Measurements from ENCODE around the gene CDKN2A. TPM values are rescaled to one million over a fixed set of nuclear protein-coding genes. Genes with fewer than 3 reads are reported as not detected.

Gene CDKN2A
- polyA plus RNA-seq, 1 donor (not counting 4 experiments of a cell fraction or from before 2014, with no cell fraction given): 65.3 TPM

DNA sequence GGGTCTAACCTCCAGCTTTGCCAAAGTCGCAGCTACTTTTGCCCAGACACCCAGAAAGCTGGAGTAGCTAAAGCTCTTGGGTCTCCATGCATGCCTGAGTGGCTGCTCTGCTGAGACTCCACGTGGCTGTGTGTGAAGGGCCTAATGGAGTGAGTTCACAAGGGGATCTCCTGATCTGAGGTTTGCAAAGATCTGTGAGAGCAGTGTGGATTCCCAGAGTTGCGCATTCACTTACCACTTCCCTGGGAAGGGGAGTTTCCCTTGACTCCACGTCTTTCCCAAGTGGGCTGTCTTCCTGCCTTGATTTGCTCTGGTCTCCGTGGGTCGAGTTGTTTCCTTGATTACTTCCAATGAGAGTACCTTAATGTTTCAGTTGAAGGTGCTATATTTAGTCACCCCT lies 32.5 kb upstream of the CDKN2A start:
- no peak for FAIRE-seq
- TF ChIP-seq, protein P1, sequence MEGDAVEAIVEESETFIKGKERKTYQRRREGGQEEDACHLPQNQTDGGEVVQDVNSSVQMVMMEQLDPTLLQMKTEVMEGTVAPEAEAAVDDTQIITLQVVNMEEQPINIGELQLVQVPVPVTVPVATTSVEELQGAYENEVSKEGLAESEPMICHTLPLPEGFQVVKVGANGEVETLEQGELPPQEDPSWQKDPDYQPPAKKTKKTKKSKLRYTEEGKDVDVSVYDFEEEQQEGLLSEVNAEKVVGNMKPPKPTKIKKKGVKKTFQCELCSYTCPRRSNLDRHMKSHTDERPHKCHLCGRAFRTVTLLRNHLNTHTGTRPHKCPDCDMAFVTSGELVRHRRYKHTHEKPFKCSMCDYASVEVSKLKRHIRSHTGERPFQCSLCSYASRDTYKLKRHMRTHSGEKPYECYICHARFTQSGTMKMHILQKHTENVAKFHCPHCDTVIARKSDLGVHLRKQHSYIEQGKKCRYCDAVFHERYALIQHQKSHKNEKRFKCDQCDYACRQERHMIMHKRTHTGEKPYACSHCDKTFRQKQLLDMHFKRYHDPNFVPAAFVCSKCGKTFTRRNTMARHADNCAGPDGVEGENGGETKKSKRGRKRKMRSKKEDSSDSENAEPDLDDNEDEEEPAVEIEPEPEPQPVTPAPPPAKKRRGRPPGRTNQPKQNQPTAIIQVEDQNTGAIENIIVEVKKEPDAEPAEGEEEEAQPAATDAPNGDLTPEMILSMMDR (optimal IDR thresholded peaks at IDR 0.05 in 1 of 3, IDR thresholded peaks at IDR 0.05 in 1 of 3, conservative IDR thresholded peaks at IDR 0.05 in 1 of 3; ENCODE audit: extremely low read depth in 1 of 3, insufficient read depth in 2 of 3, low read length in 3 of 3): no peak
- TF ChIP-seq EZH2 (IDR thresholded peaks at IDR 0.05; ENCODE audit: low read length): no peak
- no peaks in the 10 kb centered on the region for H3K9me1 ChIP-seq (ENCODE audit: control insufficient read depth, extremely low read depth, insufficient read depth, low read length)

DNA sequence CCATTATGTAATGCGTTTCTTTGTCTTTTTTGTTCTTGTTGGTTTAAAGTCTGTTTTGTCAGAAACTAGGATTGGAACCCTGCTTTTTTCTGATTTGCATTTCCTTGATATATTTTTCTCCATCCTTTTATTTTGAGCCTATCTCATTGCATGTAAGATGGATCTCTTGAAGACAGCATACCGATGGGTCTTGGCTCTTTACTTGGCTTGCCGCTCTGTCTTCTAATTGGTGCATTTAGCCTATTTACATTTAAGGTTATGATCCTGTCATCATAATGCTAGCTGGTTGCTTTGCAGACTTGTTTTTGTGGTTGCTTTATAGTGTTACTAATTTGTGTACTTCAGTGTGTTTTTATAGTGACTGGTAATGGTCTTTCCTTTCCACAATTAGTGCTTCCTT lies 28.2 kb upstream of the CDKN2A start:
- TF ChIP-seq, protein P1 (optimal IDR thresholded peaks at IDR 0.05 in 1 of 3, IDR thresholded peaks at IDR 0.05 in 1 of 3, conservative IDR thresholded peaks at IDR 0.05 in 1 of 3; ENCODE audit: extremely low read depth in 1 of 3, insufficient read depth in 2 of 3, low read length in 3 of 3): no peak
- TF ChIP-seq EZH2 (IDR thresholded peaks at IDR 0.05; ENCODE audit: low read length): no peak
- FAIRE-seq: no peak
- no peak for DNase-seq (ENCODE audit: low read depth, low spot score)
- H3K27me3 ChIP-seq (ENCODE audit: control insufficient read depth, extremely low read depth, insufficient read depth, low read length): no peaks in the 10 kb centered on the region
- H3K9me1 ChIP-seq (ENCODE audit: control insufficient read depth, extremely low read depth, insufficient read depth, low read length): no peaks in the 10 kb centered on the region
- H3K79me2 ChIP-seq (ENCODE audit: control insufficient read depth, insufficient read depth, low read length): no peaks in the 10 kb centered on the region
- H3K4me2 ChIP-seq (ENCODE audit: control insufficient read depth, extremely low read depth, insufficient read depth, low read depth, low read length): no peak overlapping the region
- no peak overlapping the region for H3K9ac ChIP-seq (ENCODE audit: control insufficient read depth, extremely low read depth, insufficient read depth, low read length)
- no peaks in the 10 kb centered on the region for H3K9me3 ChIP-seq (ENCODE audit: control insufficient read depth, low read depth, low read length)
- no peak overlapping the region for H3K4me3 ChIP-seq (ENCODE audit: control insufficient read depth in 2 of 3, extremely low read depth in 1 of 3, insufficient read depth in 2 of 3, low read depth in 1 of 3, low read length in 3 of 3)
- no peak overlapping the region for H2AFZ ChIP-seq (ENCODE audit: control insufficient read depth, low read length)
- dilution Hi-C loops (cut with MboI; ENCODE audit: extremely low pct_ligation_motif_present, low sequenced_read_pairs): no loop called here
- no peaks in the 10 kb centered on the region for H3K4me1 ChIP-seq (ENCODE audit: control insufficient read depth, extremely low read depth, insufficient read depth, low read length)
- no peaks in the 10 kb centered on the region for H4K20me1 ChIP-seq (ENCODE audit: control insufficient read depth, extremely low read depth, insufficient read depth, low read length)
- H3K36me3 ChIP-seq (ENCODE audit: control insufficient read depth in 2 of 2, extremely low read depth in 1 of 2, insufficient read depth in 2 of 2, low read length in 2 of 2): no peaks in the 10 kb centered on the region
- no peak overlapping the region for H3K27ac ChIP-seq (ENCODE audit: control insufficient read depth, insufficient read depth, low read length)

More for the DNA sequence above, 32.5 kb upstream of the CDKN2A start:
- Histone ChIP-seq H3K27ac (ENCODE audit: control insufficient read depth, insufficient read depth, low read length) (no peak overlapping the region), H3K4me2 (ENCODE audit: control insufficient read depth, extremely low read depth, insufficient read depth, low read depth, low read length) (no peak overlapping the region), H3K79me2 (ENCODE audit: control insufficient read depth, insufficient read depth, low read length) (no peaks in the 10 kb centered on the region), H3K36me3 (ENCODE audit: control insufficient read depth in 2 of 2, extremely low read depth in 1 of 2, insufficient read depth in 2 of 2, low read length in 2 of 2) (no peaks in the 10 kb centered on the region), H3K9me3 (ENCODE audit: control insufficient read depth, low read depth, low read length) (no peaks in the 10 kb centered on the region), H3K9ac (ENCODE audit: control insufficient read depth, extremely low read depth, insufficient read depth, low read length) (no peak overlapping the region), H3K4me3 (ENCODE audit: control insufficient read depth in 2 of 3, extremely low read depth in 1 of 3, insufficient read depth in 2 of 3, low read depth in 1 of 3, low read length in 3 of 3) (no peak overlapping the region), H3K4me1 (ENCODE audit: control insufficient read depth, extremely low read depth, insufficient read depth, low read length) (peaks cover 13% of the 10 kb centered on the region), H4K20me1 (ENCODE audit: control insufficient read depth, extremely low read depth, insufficient read depth, low read length) (no peaks in the 10 kb centered on the region), H3K27me3 (ENCODE audit: control insufficient read depth, extremely low read depth, insufficient read depth, low read length) (no peaks in the 10 kb centered on the region), H2AFZ (ENCODE audit: control insufficient read depth, low read length) (no peak overlapping the region)
- dilution Hi-C loops (cut with MboI; ENCODE audit: extremely low pct_ligation_motif_present, low sequenced_read_pairs): loop anchor here (25.0 kb wide), 1 partner anchor 211 kb away; no protein-coding TSS in a partner anchor
- no peak for DNase-seq (ENCODE audit: low read depth, low spot score)
